Measurements from ENCODE around the gene SARNP.
"Not testable (repeated sequence)": the region's sequence is repeated elsewhere in the genome, so short reads cannot be mapped to it uniquely, and the experiment has no call there.

The SARNP gene

GRCh38 chr12:55839345-55840140, 22.0 kb upstream of the SARNP start:
- in situ Hi-C loops (cut with MboI; ENCODE audit: low sequenced_read_pairs), result no loop called here

GRCh38 chr12:55838361-55838760, 20.8 kb upstream of the SARNP start:
- in situ Hi-C loops (cut with MboI; ENCODE audit: low sequenced_read_pairs), result no loop called here

- in situ Hi-C loops (cut with MboI; ENCODE audit: low sequenced_read_pairs), result not testable (repeated sequence)
Measured at GRCh38 chr12:55834400-55834799, 16.9 kb upstream of the SARNP start.

GRCh38 chr12:55833056-55833455, 15.5 kb upstream of the SARNP start:
- in situ Hi-C loops (cut with MboI; ENCODE audit: low sequenced_read_pairs), result no loop called here

- in situ Hi-C loops (cut with MboI; ENCODE audit: low sequenced_read_pairs), result no loop called here
Measured at GRCh38 chr12:55831447-55831815, 13.9 kb upstream of the SARNP start.

- in situ Hi-C loops (cut with MboI; ENCODE audit: low sequenced_read_pairs), result no loop called here
Measured at GRCh38 chr12:55830601-55831446, 13.3 kb upstream of the SARNP start.

GRCh38 chr12:55829967-55830600, 12.6 kb upstream of the SARNP start:
- in situ Hi-C loops (cut with MboI; ENCODE audit: low sequenced_read_pairs), result no loop called here

GRCh38 chr12:55828357-55828756, 10.8 kb upstream of the SARNP start:
- in situ Hi-C loops (cut with MboI; ENCODE audit: low sequenced_read_pairs), result no loop called here

GRCh38 chr12:55827806-55828205, 10.3 kb upstream of the SARNP start:
- in situ Hi-C loops (cut with MboI; ENCODE audit: low sequenced_read_pairs), result no loop called here

GRCh38 chr12:55824726-55825125, 7.2 kb upstream of the SARNP start:
- in situ Hi-C loops (cut with MboI; ENCODE audit: low sequenced_read_pairs), result no loop called here

GRCh38 chr12:55823419-55823818, 5.9 kb upstream of the SARNP start:
- in situ Hi-C loops (cut with MboI; ENCODE audit: low sequenced_read_pairs), result no loop called here

- in situ Hi-C loops (cut with MboI; ENCODE audit: low sequenced_read_pairs), result no loop called here
Measured at GRCh38 chr12:55822228-55822627, 4.7 kb upstream of the SARNP start.

GRCh38 chr12:55820679-55821078, 3.2 kb upstream of the SARNP start:
- in situ Hi-C loops (cut with MboI; ENCODE audit: low sequenced_read_pairs), result no loop called here

GRCh38 chr12:55818886-55819285, 1.4 kb upstream of the SARNP start:
- in situ Hi-C loops (cut with MboI; ENCODE audit: low sequenced_read_pairs), result no loop called here

GRCh38 chr12:55818140-55818728, 710 bp upstream of the SARNP start:
- in situ Hi-C loops (cut with MboI; ENCODE audit: low sequenced_read_pairs), result no loop called here

- in situ Hi-C loops (cut with MboI; ENCODE audit: low sequenced_read_pairs), result no loop called here
Measured at GRCh38 chr12:55816881-55817344, 611 bp downstream of the SARNP start.

GRCh38 chr12:55815473-55815872, 2.1 kb downstream of the SARNP start:
- in situ Hi-C loops (cut with MboI; ENCODE audit: low sequenced_read_pairs), result no loop called here

GRCh38 chr12:55814257-55814656, 3.3 kb downstream of the SARNP start:
- in situ Hi-C loops (cut with MboI; ENCODE audit: low sequenced_read_pairs), result no loop called here

- in situ Hi-C loops (cut with MboI; ENCODE audit: low sequenced_read_pairs), result no loop called here
Measured at GRCh38 chr12:55812088-55812487, 5.4 kb downstream of the SARNP start.

GRCh38 chr12:55809274-55809673, 8.2 kb downstream of the SARNP start:
- in situ Hi-C loops (cut with MboI; ENCODE audit: low sequenced_read_pairs), result no loop called here

GRCh38 chr12:55806982-55807381, 10.5 kb downstream of the SARNP start:
- in situ Hi-C loops (cut with MboI; ENCODE audit: low sequenced_read_pairs), result no loop called here

Data from hTERT RPE-1 (cell line).